Sigmoid colon (tissue), 3 donors: ENCODE results near the gene OR52A5.

Experiments
- POLR2A ChIP-seq, 2 donors: fragments of 450-650 bp; IDR thresholded peaks; one replicate each; pipeline ENCODE4 v1.6.1; 2016; ENCODE audit warnings: antibody characterized with exemption in 2 of 2, mild to moderate bottlenecking in 2 of 2, moderate library complexity in 2 of 2
- TF ChIP-seq, protein P1 (sequence below), 4 experiments: fragments of 450-650 bp in 3 of 4; fragments of 200-600 bp in 1 of 4; IDR thresholded peaks; one replicate each; pipeline ENCODE4 v1.5.1; 2016 to 2019; ENCODE audit warnings: antibody characterized with exemption in 4 of 4, mild to moderate bottlenecking in 3 of 4, moderate library complexity in 2 of 4

DNA sequence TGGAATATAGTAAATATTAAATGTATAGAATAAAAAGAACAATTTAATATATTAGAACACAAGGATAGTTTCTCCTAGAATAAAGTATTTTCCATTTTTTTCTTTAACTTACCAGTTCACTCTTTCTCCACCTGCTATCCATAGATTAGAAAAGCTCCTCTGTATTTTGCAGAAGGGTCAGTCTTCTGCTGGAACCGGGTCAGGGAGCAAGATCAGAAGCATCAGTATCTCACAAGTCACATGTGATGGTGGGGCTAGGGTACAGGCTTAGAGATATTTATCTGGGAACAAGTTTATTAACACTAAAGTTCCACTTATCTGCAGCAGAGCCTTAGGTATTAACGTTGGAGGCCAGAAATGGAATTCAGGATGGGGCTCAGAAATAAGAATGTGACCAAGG lies 33.7 kb upstream of the OR52A5 start:
- TF ChIP-seq, protein P1, sequence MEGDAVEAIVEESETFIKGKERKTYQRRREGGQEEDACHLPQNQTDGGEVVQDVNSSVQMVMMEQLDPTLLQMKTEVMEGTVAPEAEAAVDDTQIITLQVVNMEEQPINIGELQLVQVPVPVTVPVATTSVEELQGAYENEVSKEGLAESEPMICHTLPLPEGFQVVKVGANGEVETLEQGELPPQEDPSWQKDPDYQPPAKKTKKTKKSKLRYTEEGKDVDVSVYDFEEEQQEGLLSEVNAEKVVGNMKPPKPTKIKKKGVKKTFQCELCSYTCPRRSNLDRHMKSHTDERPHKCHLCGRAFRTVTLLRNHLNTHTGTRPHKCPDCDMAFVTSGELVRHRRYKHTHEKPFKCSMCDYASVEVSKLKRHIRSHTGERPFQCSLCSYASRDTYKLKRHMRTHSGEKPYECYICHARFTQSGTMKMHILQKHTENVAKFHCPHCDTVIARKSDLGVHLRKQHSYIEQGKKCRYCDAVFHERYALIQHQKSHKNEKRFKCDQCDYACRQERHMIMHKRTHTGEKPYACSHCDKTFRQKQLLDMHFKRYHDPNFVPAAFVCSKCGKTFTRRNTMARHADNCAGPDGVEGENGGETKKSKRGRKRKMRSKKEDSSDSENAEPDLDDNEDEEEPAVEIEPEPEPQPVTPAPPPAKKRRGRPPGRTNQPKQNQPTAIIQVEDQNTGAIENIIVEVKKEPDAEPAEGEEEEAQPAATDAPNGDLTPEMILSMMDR (IDR thresholded peaks at IDR 0.05): no peak
- TF ChIP-seq POLR2A (IDR thresholded peaks at IDR 0.05): no peak
